Mesenchymal stem cell (in vitro differentiated cells and primary cell): ENCODE results near the gene JOSD2.

ENCODE experiments used
- DNase-seq: peaks from one replicate; pipeline ENCODE4 v3.0.0-alpha.2; 2013
- H2AFZ ChIP-seq: one replicate; pipeline ENCODE4 v1.6.1; 2013; ENCODE audit warnings: low read depth, mild to moderate bottlenecking, control low read depth, inconsistent platforms, low read length, moderate library complexity
- H2AK5ac ChIP-seq: 2 replicates; pipeline ENCODE4 v1.6.1; 2013; ENCODE audit warnings: low read length, moderate library complexity, mild to moderate bottlenecking, inconsistent platforms; ENCODE audit not compliant: severe bottlenecking
- H2BK120ac ChIP-seq: one replicate; pipeline ENCODE4 v1.6.1; 2013; ENCODE audit warnings: low read depth, mild to moderate bottlenecking, inconsistent platforms, low read length, moderate library complexity
- H2BK12ac ChIP-seq, 2 experiments: one replicate each; pipeline ENCODE4 v1.6.1; 2013; ENCODE audit warnings: inconsistent platforms in 2 of 2, low read length in 2 of 2, mild to moderate bottlenecking in 2 of 2, moderate library complexity in 2 of 2, control low read depth in 1 of 2
- H2BK15ac ChIP-seq: one replicate; pipeline ENCODE4 v1.6.1; 2013; ENCODE audit warnings: mild to moderate bottlenecking, low read depth, inconsistent platforms; ENCODE audit not compliant: poor library complexity, severe bottlenecking
- H2BK5ac ChIP-seq: 2 replicates; pipeline ENCODE4 v1.6.1; 2013; ENCODE audit warnings: low read depth, mild to moderate bottlenecking, low read length, control low read depth, inconsistent platforms; ENCODE audit not compliant: poor library complexity, severe bottlenecking
- H3K14ac ChIP-seq, 2 experiments: one replicate each; pipeline ENCODE4 v1.6.1; 2013; ENCODE audit warnings: inconsistent platforms in 2 of 2, low read length in 2 of 2, control low read depth in 1 of 2, mild to moderate bottlenecking in 1 of 2, moderate library complexity in 1 of 2
- H3K18ac ChIP-seq, 2 experiments: one replicate each; pipeline ENCODE4 v1.6.1; 2013; ENCODE audit warnings: inconsistent platforms in 2 of 2, low read length in 2 of 2, control low read depth in 1 of 2, low read depth in 1 of 2, mild to moderate bottlenecking in 1 of 2
- H3K23ac ChIP-seq, 2 experiments: one replicate each; pipeline ENCODE4 v1.6.1; 2013; ENCODE audit warnings: inconsistent platforms in 2 of 2, low read length in 2 of 2, mild to moderate bottlenecking in 2 of 2, moderate library complexity in 2 of 2, control low read depth in 1 of 2
- H3K27ac ChIP-seq: 2 replicates; pipeline ENCODE4 v1.5.1; 2013; ENCODE audit warnings: mild to moderate bottlenecking, moderate library complexity, low read length, control low read depth, inconsistent platforms; ENCODE audit not compliant: poor library complexity, severe bottlenecking
- H3K27me3 ChIP-seq, 2 experiments: 2 replicates each; pipeline versions ENCODE4 v1.6.1 to v1.7.0; 2013; ENCODE audit warnings: low read length in 2 of 2, mild to moderate bottlenecking in 2 of 2, moderate library complexity in 2 of 2, control low read depth in 1 of 2, inconsistent platforms in 1 of 2; ENCODE audit not compliant: control insufficient read depth in 1 of 2, insufficient read depth in 1 of 2
- H3K36me3 ChIP-seq, 2 experiments: 2 replicates each; pipeline versions ENCODE4 v1.6.1 to v1.7.0; 2013; ENCODE audit warnings: low read length in 2 of 2, control low read depth in 1 of 2, inconsistent platforms in 1 of 2, low read depth in 1 of 2, mild to moderate bottlenecking in 1 of 2; ENCODE audit not compliant: insufficient read depth in 2 of 2, control insufficient read depth in 1 of 2
- H3K4ac ChIP-seq, 2 experiments: one replicate each; pipeline ENCODE4 v1.6.1; 2013; ENCODE audit warnings: inconsistent platforms in 2 of 2, low read length in 2 of 2, mild to moderate bottlenecking in 2 of 2, moderate library complexity in 2 of 2, control low read depth in 1 of 2, low read depth in 1 of 2
- H3K4me1 ChIP-seq: 2 replicates; pipeline ENCODE4 v1.6.1; 2013; ENCODE audit warnings: low read depth, low read length, control low read depth; ENCODE audit not compliant: control insufficient read depth, insufficient read depth
- H3K4me2 ChIP-seq: 2 replicates; pipeline ENCODE4 v1.6.1; 2013; ENCODE audit warnings: low read length, mild to moderate bottlenecking, inconsistent platforms; ENCODE audit not compliant: poor library complexity, severe bottlenecking
- H3K4me3 ChIP-seq, 2 experiments: 2 replicates each; pipeline versions ENCODE4 v1.5.1 to v1.7.0; 2013; ENCODE audit warnings: low read length in 2 of 2, mild to moderate bottlenecking in 2 of 2, control low read depth in 1 of 2, low read depth in 1 of 2; ENCODE audit not compliant: insufficient read depth in 1 of 2
- H3K79me1 ChIP-seq: replicated peaks from 2 replicates; pipeline ENCODE4 v1.6.1; 2013; ENCODE audit warnings: mild to moderate bottlenecking, control low read depth, low read length, inconsistent platforms; ENCODE audit not compliant: poor library complexity, severe bottlenecking
- H3K9ac ChIP-seq: 2 replicates; pipeline ENCODE4 v1.7.0; 2013; ENCODE audit warnings: mild to moderate bottlenecking, low read length, moderate library complexity
- H3K9me3 ChIP-seq: 2 replicates; pipeline ENCODE4 v1.7.0; 2013; ENCODE audit warnings: mild to moderate bottlenecking, low read length; ENCODE audit not compliant: control insufficient read depth
- H4K8ac ChIP-seq: one replicate; pipeline ENCODE4 v1.6.1; 2013; ENCODE audit warnings: inconsistent platforms, mild to moderate bottlenecking, low read length, moderate library complexity
- H4K91ac ChIP-seq: one replicate; pipeline ENCODE4 v1.6.1; 2013; ENCODE audit warnings: mild to moderate bottlenecking, low read length, inconsistent platforms
- WGBS: methylation state at CpG from one replicate; pipeline ENCODE4 v1.1.7; 2013; ENCODE audit warnings: mixed read lengths; 5-methylcytosine and 5-hydroxymethylcytosine counted together

Gene JOSD2

DNA sequence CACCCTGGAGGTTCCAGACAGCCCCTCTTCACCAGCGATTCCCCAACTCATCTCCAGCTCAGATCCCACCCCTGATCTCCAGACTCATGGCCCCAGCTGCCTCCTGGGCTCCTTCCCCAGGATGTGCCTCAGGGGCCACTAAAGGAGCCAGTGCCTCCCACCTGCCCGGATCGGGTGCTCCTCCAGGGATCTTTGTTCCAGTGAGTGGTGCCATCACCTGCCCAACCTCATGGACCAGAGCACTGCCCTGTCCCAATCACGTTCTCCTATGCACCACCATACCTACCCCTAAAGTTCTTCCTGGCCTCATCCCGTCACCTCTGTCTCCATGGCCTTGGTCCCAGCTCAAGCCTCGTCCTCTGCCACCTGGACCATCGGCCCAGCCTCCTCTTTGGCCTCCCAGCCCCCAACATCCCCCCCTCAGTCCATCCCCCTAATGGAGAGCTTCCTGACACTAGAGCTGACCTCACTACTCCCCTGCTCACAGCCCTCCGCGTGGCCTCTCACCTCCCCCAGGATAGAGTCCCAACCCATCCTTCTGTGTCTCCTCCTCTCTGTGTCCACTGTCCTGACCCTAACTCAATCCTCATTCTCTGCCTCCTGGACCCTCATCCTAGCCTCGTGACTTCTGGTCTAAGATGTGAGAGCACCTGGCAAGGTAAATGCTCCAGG lies 25.6 kb downstream of the JOSD2 start:
- Histone ChIP-seq H4K8ac (no peak overlapping the region), H3K4me1 (peaks cover 4% of the 10 kb centered on the region), H2BK12ac (no peak overlapping the region), H3K14ac (no peak overlapping the region), H3K27me3 (peaks cover 5 to 26% of the 10 kb centered on the region in 2 experiments), H2AK5ac (no peak overlapping the region), H3K4me3 (no peak overlapping the region), H2BK120ac (no peak overlapping the region), H3K18ac (no peak overlapping the region), H3K4ac (no peak overlapping the region), H3K9me3 (peaks cover 5% of the 10 kb centered on the region), H2BK15ac (no peak overlapping the region), H3K36me3 (peaks cover 13 to 54% of the 10 kb centered on the region in 2 experiments), H3K79me1 (peaks cover 22% of the 10 kb centered on the region), H4K91ac (no peak overlapping the region), H2BK5ac (no peak overlapping the region), H2AFZ (no peak overlapping the region), H3K27ac (no peak overlapping the region), H3K23ac (no peak overlapping the region), H3K9ac (no peak overlapping the region), H3K4me2 (no peak overlapping the region)
- DNase-seq: no peak
- WGBS: 92% methylated on average over 10 of the region's 10 CpGs

DNA sequence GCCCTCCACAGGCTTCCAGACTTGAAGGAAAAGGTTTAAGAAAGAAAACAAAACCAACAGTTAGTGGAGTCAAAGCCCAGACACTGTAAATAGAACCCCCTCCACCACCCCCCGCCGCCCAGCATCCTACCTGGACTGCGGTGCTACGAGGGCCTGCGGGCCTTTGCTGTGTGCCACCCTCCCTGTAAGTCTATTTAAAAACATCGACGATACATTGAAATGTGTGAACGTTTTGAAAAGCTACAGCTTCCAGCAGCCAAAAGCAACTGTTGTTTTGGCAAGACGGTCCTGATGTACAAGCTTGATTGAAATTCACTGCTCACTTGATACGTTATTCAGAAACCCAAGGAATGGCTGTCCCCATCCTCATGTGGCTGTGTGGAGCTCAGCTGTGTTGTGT lies 28.1 kb downstream of the JOSD2 start:
- H3K4me3 ChIP-seq: no peak overlapping the region
- H3K79me1 ChIP-seq: peaks cover 44% of the 10 kb centered on the region
- no peak overlapping the region for H3K4me2 ChIP-seq
- H3K23ac ChIP-seq: no peak overlapping the region
- H4K91ac ChIP-seq: no peak overlapping the region
- no peak overlapping the region for H2AK5ac ChIP-seq
- no peak overlapping the region for H2AFZ ChIP-seq
- H3K36me3 ChIP-seq: peaks cover 18 to 73% of the 10 kb centered on the region in 2 experiments
- no peak overlapping the region for H2BK5ac ChIP-seq
- H4K8ac ChIP-seq: no peak overlapping the region
- H3K18ac ChIP-seq: no peak overlapping the region
- H3K4ac ChIP-seq: no peak overlapping the region
- H3K9ac ChIP-seq: no peak overlapping the region
- no peak overlapping the region for H2BK15ac ChIP-seq
- peaks cover 5% of the 10 kb centered on the region for H3K9me3 ChIP-seq
- 93% methylated on average over 10 of the region's 10 CpGs for WGBS
- no peak overlapping the region for H3K27ac ChIP-seq
- no peak for DNase-seq
- H3K14ac ChIP-seq: no peak overlapping the region
- H2BK120ac ChIP-seq: no peak overlapping the region
- peaks cover 5% of the 10 kb centered on the region for H3K4me1 ChIP-seq
- no peak overlapping the region for H2BK12ac ChIP-seq
- H3K27me3 ChIP-seq: peaks cover 5 to 9% of the 10 kb centered on the region in 2 experiments

- Histone ChIP-seq H4K8ac (no peak overlapping the region), H2AK5ac (no peak overlapping the region), H3K14ac (no peak overlapping the region), H3K9me3 (peaks cover 5% of the 10 kb centered on the region), H3K36me3 (peaks cover 18 to 73% of the 10 kb centered on the region in 2 experiments), H3K4ac (no peak overlapping the region), H2BK5ac (no peak overlapping the region), H3K79me1 (peaks cover 48% of the 10 kb centered on the region), H2AFZ (no peak overlapping the region), H4K91ac (no peak overlapping the region), H3K27ac (no peak overlapping the region), H3K4me1 (peaks cover 8% of the 10 kb centered on the region), H2BK120ac (no peak overlapping the region), H3K9ac (no peak overlapping the region), H2BK15ac (no peak overlapping the region), H3K23ac (no peak overlapping the region), H2BK12ac (no peak overlapping the region), H3K4me2 (no peak overlapping the region), H3K18ac (no peak overlapping the region), H3K27me3 (peaks cover 4 to 5% of the 10 kb centered on the region in 2 experiments), H3K4me3 (no peak overlapping the region)
- DNase-seq: no peak
- WGBS: 95% methylated on average over 15 of the region's 16 CpGs
Observed at GRCh38 chr19:50482271-50482855, 28.6 kb downstream of the JOSD2 start.

DNA sequence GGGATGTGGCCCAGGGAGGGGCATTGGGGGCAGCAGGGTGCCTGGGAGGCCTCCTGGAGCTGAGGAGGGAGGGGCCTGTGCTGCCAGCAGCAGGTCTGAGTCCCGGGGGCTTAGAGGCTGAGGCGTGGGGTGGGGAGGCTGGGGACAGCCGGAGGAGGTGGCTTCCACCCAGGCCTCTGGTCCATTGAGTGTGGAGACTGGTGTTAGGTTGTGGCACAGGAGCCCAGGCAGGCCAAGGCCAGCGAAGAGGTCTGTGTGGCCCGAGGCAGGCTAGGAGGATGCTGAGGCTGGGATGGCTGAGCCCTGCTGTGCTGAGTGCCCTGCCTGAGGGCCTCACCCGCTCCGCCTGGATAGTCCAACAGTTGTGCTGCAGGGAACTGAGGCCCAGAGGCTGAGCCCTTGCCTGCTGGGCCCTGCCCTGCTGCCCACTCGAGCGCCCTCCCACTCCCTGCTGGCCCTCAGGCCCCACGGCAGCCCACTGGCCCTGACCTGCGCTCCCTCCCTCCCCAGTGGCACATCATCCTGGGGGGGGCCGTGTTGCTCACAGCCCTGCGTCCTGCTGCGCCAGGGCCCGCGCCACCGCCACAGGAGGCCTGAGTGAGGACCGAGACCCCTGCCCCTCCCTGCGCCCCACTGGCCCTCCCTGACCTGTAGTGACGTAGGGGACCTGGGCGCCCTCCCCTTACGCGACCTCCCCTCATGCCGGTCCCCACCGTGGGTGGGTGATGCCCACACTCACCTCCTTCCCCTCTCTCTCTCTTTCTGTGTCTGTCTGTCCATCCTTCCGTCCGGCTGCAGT lies 29.4 kb downstream of the JOSD2 start:
- Histone ChIP-seq H3K18ac (no peak overlapping the region), H2AK5ac (no peak overlapping the region), H3K4me1 (peaks cover 8% of the 10 kb centered on the region), H3K23ac (no peak overlapping the region), H3K9me3 (no peaks in the 10 kb centered on the region), H3K79me1 (peaks cover 49% of the 10 kb centered on the region), H2BK5ac (no peak overlapping the region), H4K91ac (no peak overlapping the region), H3K14ac (no peak overlapping the region), H2BK15ac (no peak overlapping the region), H4K8ac (no peak overlapping the region), H3K27me3 (no peaks in the 10 kb centered on the region), H3K4me2 (no peak overlapping the region), H2BK12ac (no peak overlapping the region), H2BK120ac (no peak overlapping the region), H3K36me3 (peaks cover 18 to 73% of the 10 kb centered on the region in 2 experiments), H3K27ac (no peak overlapping the region), H3K4me3 (no peak overlapping the region), H3K9ac (no peak overlapping the region), H2AFZ (no peak overlapping the region), H3K4ac (no peak overlapping the region)
- WGBS: 96% methylated on average over 23 of the region's 27 CpGs
- no peak for DNase-seq
